ENCODE results near the gene PIH1D1.

GRCh38 chr19:49453013-49453756 is 1.6 kb upstream of the PIH1D1 start, which contains the start of gene ALDH16A1:
- peak; percentile 96 for TF ChIP-seq POLR2A (IDR thresholded peaks at IDR 0.05; ENCODE audit: low read depth, low read length)
- peak; percentile 98 for TF ChIP-seq POLR2AphosphoS5 (IDR thresholded peaks at IDR 0.05; ENCODE audit: low read depth, low read length)
